Measurements from ENCODE around the gene SPRR2G.
"Not testable (repeated sequence)": the region's sequence is repeated elsewhere in the genome, so short reads cannot be mapped to it uniquely, and the experiment has no call there.

SPRR2G gene

GRCh38 chr1:153150846-153151245, at the start of gene SPRR2G:
Gene SPRR2G (minus strand): TSS chr1:153150890. CDS start chr1:153150110, 780 bp downstream.
- in situ Hi-C loops (cut with MboI; ENCODE audit: low sequenced_read_pairs): no loop called here

- in situ Hi-C loops (cut with MboI; ENCODE audit: low sequenced_read_pairs): no loop called here
These were observed 44.5 kb upstream of the SPRR2G start for GRCh38 chr1:153195216-153195615.

- in situ Hi-C loops (cut with MboI; ENCODE audit: low sequenced_read_pairs): no loop called here
These were observed 43.8 kb upstream of the SPRR2G start for GRCh38 chr1:153194331-153195050.

GRCh38 chr1:153192697-153193096, 42.0 kb upstream of the SPRR2G start:
- in situ Hi-C loops (cut with MboI; ENCODE audit: low sequenced_read_pairs): no loop called here

GRCh38 chr1:153190373-153190772, 39.7 kb upstream of the SPRR2G start:
- in situ Hi-C loops (cut with MboI; ENCODE audit: low sequenced_read_pairs): no loop called here

GRCh38 chr1:153188301-153188700, 37.6 kb upstream of the SPRR2G start:
- in situ Hi-C loops (cut with MboI; ENCODE audit: low sequenced_read_pairs): not testable (repeated sequence)

- in situ Hi-C loops (cut with MboI; ENCODE audit: low sequenced_read_pairs): no loop called here
These were observed 29.9 kb upstream of the SPRR2G start for GRCh38 chr1:153180556-153180955.

GRCh38 chr1:153178922-153179321, 28.2 kb upstream of the SPRR2G start:
- in situ Hi-C loops (cut with MboI; ENCODE audit: low sequenced_read_pairs): no loop called here

- in situ Hi-C loops (cut with MboI; ENCODE audit: low sequenced_read_pairs): no loop called here
These were observed 23.9 kb upstream of the SPRR2G start for GRCh38 chr1:153174624-153175023.

GRCh38 chr1:153168686-153169085, 18.0 kb upstream of the SPRR2G start:
- in situ Hi-C loops (cut with MboI; ENCODE audit: low sequenced_read_pairs): no loop called here

- in situ Hi-C loops (cut with MboI; ENCODE audit: low sequenced_read_pairs): no loop called here
These were observed 4.9 kb upstream of the SPRR2G start for GRCh38 chr1:153155541-153155940.

GRCh38 chr1:153152481-153152880, 1.8 kb upstream of the SPRR2G start:
- in situ Hi-C loops (cut with MboI; ENCODE audit: low sequenced_read_pairs): no loop called here

- in situ Hi-C loops (cut with MboI; ENCODE audit: low sequenced_read_pairs): no loop called here
These were observed 9.3 kb downstream of the SPRR2G start for GRCh38 chr1:153141377-153141776.

- in situ Hi-C loops (cut with MboI; ENCODE audit: low sequenced_read_pairs): no loop called here
These were observed 10.2 kb downstream of the SPRR2G start for GRCh38 chr1:153140484-153140883.

- in situ Hi-C loops (cut with MboI; ENCODE audit: low sequenced_read_pairs): no loop called here
These were observed 16.9 kb downstream of the SPRR2G start for GRCh38 chr1:153133743-153134142.

- in situ Hi-C loops (cut with MboI; ENCODE audit: low sequenced_read_pairs): no loop called here
These were observed 17.4 kb downstream of the SPRR2G start for GRCh38 chr1:153133267-153133666.

- in situ Hi-C loops (cut with MboI; ENCODE audit: low sequenced_read_pairs): not testable (repeated sequence)
These were observed 22.0 kb downstream of the SPRR2G start for GRCh38 chr1:153128688-153129087.

GRCh38 chr1:153127296-153127695, 23.4 kb downstream of the SPRR2G start:
- in situ Hi-C loops (cut with MboI; ENCODE audit: low sequenced_read_pairs): no loop called here

- in situ Hi-C loops (cut with MboI; ENCODE audit: low sequenced_read_pairs): no loop called here
These were observed 25.2 kb downstream of the SPRR2G start for GRCh38 chr1:153125536-153125935.

- in situ Hi-C loops (cut with MboI; ENCODE audit: low sequenced_read_pairs): not testable (repeated sequence)
These were observed 26.9 kb downstream of the SPRR2G start for GRCh38 chr1:153123793-153124192.

- in situ Hi-C loops (cut with MboI; ENCODE audit: low sequenced_read_pairs): no loop called here
These were observed 27.8 kb downstream of the SPRR2G start for GRCh38 chr1:153122831-153123421.

- in situ Hi-C loops (cut with MboI; ENCODE audit: low sequenced_read_pairs): no loop called here
These were observed 29.7 kb downstream of the SPRR2G start for GRCh38 chr1:153120945-153121344.

Measured in HL-60/S4 (cell line).